GM12872 (cell line): ENCODE results near the gene SPON1.
A peak's percentile ranks its signal among the peaks of the same experiment; 100 is the strongest.

ENCODE experiments used
- TF ChIP-seq, protein P1 (sequence below): IDR thresholded peaks from 3 replicates; pipeline ENCODE4 v1.5.1; 2011; ENCODE audit warnings: low read depth, mild to moderate bottlenecking, low read length, moderate library complexity; ENCODE audit not compliant: insufficient read depth

The SPON1 gene

DNA sequence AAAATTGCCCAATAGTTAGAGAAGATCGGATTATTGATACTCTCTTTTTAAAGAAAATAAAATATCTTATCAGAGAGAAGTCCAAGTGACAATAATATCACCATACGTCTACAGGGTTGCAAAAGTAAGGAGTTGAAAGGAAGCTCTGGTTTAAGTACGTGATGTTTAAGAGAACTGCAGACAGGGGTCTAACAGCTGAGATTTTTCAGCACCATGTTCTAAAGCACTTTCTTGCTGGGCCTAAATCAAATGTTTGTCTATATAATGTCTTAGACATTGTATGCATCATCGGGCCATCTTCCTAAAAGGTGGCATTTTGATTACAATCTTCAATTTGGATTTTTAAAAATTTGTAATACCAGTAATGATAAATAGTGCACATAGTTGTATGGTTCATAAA, 263.1 kb downstream of the SPON1 start:
- TF ChIP-seq, protein P1, sequence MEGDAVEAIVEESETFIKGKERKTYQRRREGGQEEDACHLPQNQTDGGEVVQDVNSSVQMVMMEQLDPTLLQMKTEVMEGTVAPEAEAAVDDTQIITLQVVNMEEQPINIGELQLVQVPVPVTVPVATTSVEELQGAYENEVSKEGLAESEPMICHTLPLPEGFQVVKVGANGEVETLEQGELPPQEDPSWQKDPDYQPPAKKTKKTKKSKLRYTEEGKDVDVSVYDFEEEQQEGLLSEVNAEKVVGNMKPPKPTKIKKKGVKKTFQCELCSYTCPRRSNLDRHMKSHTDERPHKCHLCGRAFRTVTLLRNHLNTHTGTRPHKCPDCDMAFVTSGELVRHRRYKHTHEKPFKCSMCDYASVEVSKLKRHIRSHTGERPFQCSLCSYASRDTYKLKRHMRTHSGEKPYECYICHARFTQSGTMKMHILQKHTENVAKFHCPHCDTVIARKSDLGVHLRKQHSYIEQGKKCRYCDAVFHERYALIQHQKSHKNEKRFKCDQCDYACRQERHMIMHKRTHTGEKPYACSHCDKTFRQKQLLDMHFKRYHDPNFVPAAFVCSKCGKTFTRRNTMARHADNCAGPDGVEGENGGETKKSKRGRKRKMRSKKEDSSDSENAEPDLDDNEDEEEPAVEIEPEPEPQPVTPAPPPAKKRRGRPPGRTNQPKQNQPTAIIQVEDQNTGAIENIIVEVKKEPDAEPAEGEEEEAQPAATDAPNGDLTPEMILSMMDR = no peak

DNA sequence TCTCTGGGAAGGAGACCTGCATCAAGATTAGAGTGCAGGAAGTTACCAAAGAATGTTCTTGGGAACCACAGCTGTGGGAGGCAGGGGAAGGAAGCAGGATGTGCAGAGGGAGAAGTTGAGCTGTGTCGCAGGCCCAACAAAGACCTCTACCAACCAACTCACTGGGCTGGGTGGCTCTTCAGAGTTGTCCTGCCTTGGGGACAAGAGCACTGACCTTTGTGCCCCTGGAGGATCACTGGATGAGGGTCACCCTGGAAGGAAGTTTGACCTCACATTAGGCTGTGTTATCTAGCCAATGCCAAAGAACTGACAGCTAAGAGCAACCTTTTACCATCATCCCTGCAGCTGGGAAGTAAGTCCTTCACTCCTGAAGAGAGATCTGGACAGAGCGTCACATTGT, 265.8 kb downstream of the SPON1 start:
- TF ChIP-seq, protein P1 = no peak

DNA sequence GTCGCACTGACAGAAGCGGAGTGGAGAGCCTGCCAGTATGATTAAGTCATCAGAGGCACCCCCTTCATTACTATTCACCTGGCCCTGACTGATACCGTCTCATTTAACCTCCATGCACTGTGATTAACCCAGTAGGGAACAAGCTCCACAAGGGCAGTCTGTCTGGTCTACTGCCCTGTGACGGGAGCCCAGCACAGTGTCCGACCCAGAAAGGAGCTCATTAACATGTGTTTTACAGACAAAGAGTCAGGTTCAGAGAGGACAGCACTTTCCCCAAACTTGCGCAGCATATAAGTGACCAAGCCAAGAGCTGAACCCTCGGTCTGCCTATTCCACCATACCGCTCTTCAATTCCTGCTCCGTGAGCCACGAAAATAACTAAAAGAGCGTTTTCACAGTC, 266.9 kb downstream of the SPON1 start:
- TF ChIP-seq, protein P1 = no peak

DNA sequence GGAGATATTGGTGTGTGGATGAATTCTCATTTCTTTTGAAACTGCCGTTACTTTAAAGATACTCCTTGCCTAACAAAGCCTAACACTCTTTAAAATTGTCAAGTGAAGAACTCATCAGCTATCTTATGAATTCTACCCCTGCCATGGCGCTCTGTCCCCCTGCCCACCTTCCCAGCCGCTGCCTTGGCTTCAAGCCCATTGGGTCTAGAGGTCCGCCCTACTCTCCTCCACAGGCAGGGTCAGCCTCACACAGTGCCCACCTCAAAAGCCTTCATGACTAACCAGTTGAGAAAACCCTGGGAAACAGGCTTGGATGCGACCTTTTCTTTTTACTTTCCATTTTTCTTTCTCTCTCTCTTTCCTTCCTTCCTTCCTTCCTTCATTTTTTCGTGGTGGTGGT, 267.9 kb downstream of the SPON1 start:
- TF ChIP-seq, protein P1 = no peak

DNA sequence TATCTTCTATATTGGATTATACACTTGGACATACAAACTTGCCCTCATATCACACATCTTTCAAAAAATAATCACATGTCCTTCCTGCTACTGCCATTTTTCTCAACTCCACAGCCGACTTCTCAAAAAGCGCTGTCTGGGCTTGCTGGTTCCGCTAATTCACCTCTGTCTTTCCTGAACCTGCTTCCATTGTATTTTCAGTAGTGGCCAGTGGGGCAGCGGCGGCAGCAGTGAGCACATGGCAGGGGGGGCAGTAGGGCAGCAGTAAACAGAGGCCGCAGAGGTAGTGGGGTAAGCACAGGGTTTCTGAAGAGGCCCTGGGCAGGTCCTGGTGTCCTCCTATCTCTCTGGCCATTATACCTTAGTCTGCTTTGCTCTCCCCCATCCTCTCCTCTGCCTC, 270.1 kb downstream of the SPON1 start:
- TF ChIP-seq, protein P1 = peak; percentile 42

DNA sequence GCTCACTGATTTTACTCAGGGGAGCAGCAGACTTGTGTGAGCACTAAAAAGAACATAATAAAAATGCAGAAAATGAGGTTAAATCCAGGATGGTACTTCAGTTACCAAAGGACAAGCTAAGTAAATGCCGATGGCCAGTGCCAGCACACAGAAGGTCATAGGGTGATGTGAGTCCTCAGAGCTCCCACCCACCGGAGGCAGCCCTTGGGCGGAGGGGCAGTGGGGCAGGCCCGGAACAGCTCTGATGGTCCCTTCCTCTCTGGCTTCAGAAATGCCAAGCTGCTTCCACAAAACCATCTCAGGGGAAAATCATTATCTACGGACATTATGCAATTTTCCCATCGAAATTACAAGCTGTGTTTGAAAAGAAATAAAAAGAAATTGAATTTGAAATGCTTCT, 271.9 kb downstream of the SPON1 start:
- TF ChIP-seq, protein P1 = no peak

DNA sequence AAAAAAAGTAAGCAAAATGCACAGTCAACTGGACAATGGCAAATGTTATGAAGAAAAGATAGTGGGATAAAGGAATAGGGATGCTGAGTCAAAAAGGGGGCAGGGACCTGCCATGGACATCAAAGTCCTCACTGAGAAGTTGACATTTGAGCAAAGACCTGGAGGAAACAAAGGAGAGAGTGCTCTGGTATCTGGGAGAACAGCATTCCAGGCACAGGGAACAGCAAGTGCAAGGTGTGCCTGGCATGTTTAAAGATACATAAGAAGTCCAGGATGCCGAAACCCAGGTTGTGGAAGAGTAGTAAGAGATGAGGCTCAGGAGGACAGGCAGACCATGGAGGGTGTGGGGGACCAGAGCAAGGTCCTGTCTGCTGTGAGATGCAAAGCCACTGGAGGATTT, 273.2 kb downstream of the SPON1 start:
- TF ChIP-seq, protein P1 = no peak

DNA sequence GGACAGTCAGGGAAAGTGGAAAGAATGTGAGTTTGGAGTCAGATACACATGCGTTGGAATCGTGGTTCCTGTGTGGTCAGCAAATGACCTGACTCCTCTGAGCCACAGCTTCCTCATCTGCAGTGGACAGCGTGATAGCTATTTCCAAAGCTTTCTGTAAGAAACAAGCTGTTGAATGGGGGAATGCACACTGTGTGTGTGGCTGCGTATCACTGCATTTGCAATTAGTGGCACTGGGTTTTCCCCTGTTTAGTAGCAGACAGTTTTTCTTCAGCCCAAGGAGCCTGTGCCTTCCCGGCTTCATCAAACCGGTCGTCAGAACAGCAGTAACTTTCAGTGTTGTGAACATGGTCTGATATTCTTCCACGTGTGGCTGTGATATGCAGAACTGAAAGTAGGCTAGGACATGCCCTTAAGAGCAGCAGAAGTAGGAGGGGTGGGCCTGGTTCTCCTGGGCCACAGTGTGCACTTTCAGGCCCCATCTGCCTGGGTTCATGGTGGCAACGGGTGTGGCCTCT, 275.0 kb downstream of the SPON1 start:
- TF ChIP-seq, protein P1 = no peak
